Endothelial cell of umbilical vein (primary cell): ENCODE results near the gene CKB. TPM values are rescaled to one million over a fixed set of nuclear protein-coding genes. Genes with fewer than 3 reads are reported as not detected.

Source experiments
- BruUV-seq: library from RNA; stranded (reverse); fragments of 400-500 nt; replicated peaks from 2 replicates; lab custom pipeline; 2021; lab: Mats Ljungman, UMichigan
- CTCF ChIA-PET: fragments of 300-600, 350-600 bp; sonication (Branson Sonifier 250); formaldehyde crosslinking; loops from one replicate; lab custom pipeline; 2021; ENCODE audit warnings: antibody characterized with exemption, inconsistent platforms; lab: Charles Lee
- POLR2A ChIA-PET: fragments of 300-600, 350-600 bp; sonication (Branson Sonifier 250); formaldehyde crosslinking; loops from one replicate; lab custom pipeline; 2021; ENCODE audit warnings: antibody characterized with exemption, inconsistent platforms; lab: Charles Lee
- DNase-seq: peaks from one replicate; pipeline ENCODE4 v3.0.0-alpha.2; 2011; ENCODE audit warnings: low read depth, low spot score
- FAIRE-seq: peaks from 2 replicates; lab custom pipeline; 2011; peaks lifted over from hg19 to GRCh38; lab: Jason Lieb, UNC
- H2AFZ ChIP-seq: 2 replicates; pipeline ENCODE4 v1.6.0; 2012; ENCODE audit warnings: low read depth, low read length, control low read depth, inconsistent platforms
- H3K27ac ChIP-seq: 2 replicates; pipeline ENCODE4 v1.5.1; 2011; ENCODE audit warnings: low read depth, mild to moderate bottlenecking, control low read depth, low read length, moderate library complexity; ENCODE audit not compliant: insufficient read depth
- H3K27me3 ChIP-seq, 2 experiments: 2 replicates each; pipeline versions ENCODE4 v1.6.0 to v1.6.1; 2011; ENCODE audit warnings: low read length in 2 of 2, mixed read lengths in 1 of 2; ENCODE audit not compliant: control insufficient read depth in 2 of 2, insufficient read depth in 2 of 2
- H3K36me3 ChIP-seq, 2 experiments: 2 replicates in 1 of 2; 3 replicates in 1 of 2; pipeline ENCODE4 v1.5.1; 2011; ENCODE audit warnings: low read length in 2 of 2, mild to moderate bottlenecking in 1 of 2, moderate library complexity in 1 of 2; ENCODE audit not compliant: control insufficient read depth in 2 of 2, insufficient read depth in 2 of 2; ENCODE audit errors: extremely low read depth in 1 of 2
- H3K4me1 ChIP-seq: 3 replicates; pipeline ENCODE4 v1.5.1; 2011; ENCODE audit warnings: mild to moderate bottlenecking, low read length; ENCODE audit not compliant: control insufficient read depth, insufficient read depth; ENCODE audit errors: extremely low read depth
- H3K4me2 ChIP-seq: 2 replicates; pipeline ENCODE4 v1.6.1; 2011; ENCODE audit warnings: low read length, control low read depth, mixed read lengths; ENCODE audit not compliant: insufficient read depth
- H3K4me3 ChIP-seq, 3 experiments: fragments of 200-600 bp in 1 of 3; sonication (generic), shearing (Covaris generic) in 1 of 3; replicated peaks in 1 of 3; 2 replicates each; pipeline ENCODE4 v1.5.1; 2011 to 2016; ENCODE audit warnings: control low read depth in 3 of 3, low read length in 3 of 3, mild to moderate bottlenecking in 2 of 3, inconsistent platforms in 1 of 3, low read depth in 1 of 3, moderate library complexity in 1 of 3; ENCODE audit not compliant: insufficient read depth in 1 of 3
- H3K79me2 ChIP-seq: 2 replicates; pipeline ENCODE4 v1.6.0; 2012; ENCODE audit warnings: low read length, inconsistent platforms; ENCODE audit not compliant: control insufficient read depth, insufficient read depth
- H3K9ac ChIP-seq: replicated peaks from 2 replicates; pipeline ENCODE3; 2011; ENCODE audit warnings: low read length, control low read depth; ENCODE audit not compliant: insufficient read depth; ENCODE audit errors: extremely low read depth
- H3K9me1 ChIP-seq: replicated peaks from 3 replicates; pipeline ENCODE4 v1.6.0; 2011; ENCODE audit warnings: mild to moderate bottlenecking, low read length; ENCODE audit not compliant: control insufficient read depth, insufficient read depth; ENCODE audit errors: extremely low read depth
- H3K9me3 ChIP-seq: replicated peaks from 2 replicates; pipeline ENCODE4 v1.5.1; 2012; ENCODE audit warnings: low read length, inconsistent platforms; ENCODE audit not compliant: control insufficient read depth, insufficient read depth
- H4K20me1 ChIP-seq: replicated peaks from 2 replicates; pipeline ENCODE3; 2011; ENCODE audit warnings: mild to moderate bottlenecking, low read length; ENCODE audit not compliant: control insufficient read depth, insufficient read depth; ENCODE audit errors: extremely low read depth
- CTCF ChIP-seq, 2 donors: IDR thresholded peaks; 1 replicate in 1 of 2; 2 replicates in 1 of 2; pipeline ENCODE4 v1.5.1; 2011; ENCODE audit warnings: low read length in 2 of 2, mild to moderate bottlenecking in 2 of 2, moderate library complexity in 2 of 2, control low read depth in 1 of 2, inconsistent platforms in 1 of 2, low read depth in 1 of 2; ENCODE audit not compliant: insufficient read depth in 1 of 2; ENCODE audit errors: extremely low read depth in 1 of 2
- EZH2 ChIP-seq: IDR thresholded peaks from 2 replicates; pipeline ENCODE4 v1.6.1; 2012; ENCODE audit warnings: borderline replicate concordance, low read depth, mild to moderate bottlenecking, moderate library complexity, low read length, inconsistent platforms; ENCODE audit not compliant: severe bottlenecking
- FOS ChIP-seq: IDR thresholded peaks from 2 replicates; pipeline ENCODE4 v1.6.1; 2011; ENCODE audit warnings: mild to moderate bottlenecking, low read length, moderate library complexity, borderline replicate concordance; ENCODE audit not compliant: insufficient read depth
- GATA2 ChIP-seq: IDR thresholded peaks from 2 replicates; pipeline ENCODE4 v1.7.0; 2011; ENCODE audit warnings: low read depth, mild to moderate bottlenecking, moderate library complexity, mixed read lengths, low read length; ENCODE audit not compliant: insufficient read length, insufficient read depth
- JUN ChIP-seq: IDR thresholded peaks from 2 replicates; pipeline ENCODE4 v1.6.1; 2011; ENCODE audit warnings: borderline replicate concordance, low read depth; ENCODE audit not compliant: insufficient read length, insufficient read depth
- MAX ChIP-seq: IDR thresholded peaks from 2 replicates; pipeline ENCODE4 v1.6.1; 2011; ENCODE audit not compliant: insufficient read depth, insufficient read length
- MYC ChIP-seq: IDR thresholded peaks from one replicate; pipeline ENCODE4 v1.6.1; 2011; ENCODE audit warnings: mild to moderate bottlenecking, low read depth, low read length
- POLR2A ChIP-seq: IDR thresholded peaks from 2 replicates; pipeline ENCODE4 v1.6.1; 2012; ENCODE audit warnings: low read depth, mild to moderate bottlenecking, control low read depth, low read length
- POLR2AphosphoS5 ChIP-seq: IDR thresholded peaks from 2 replicates; pipeline ENCODE4 v1.6.1; 2012; ENCODE audit warnings: low read depth, mild to moderate bottlenecking, control low read depth, low read length, moderate library complexity; ENCODE audit not compliant: insufficient read depth
- dilution Hi-C: fragments of 300-500 bp; cut with MboI; formaldehyde crosslinking; loops from one replicate; pipeline ENCODE4 v1.15.0; 2019; ENCODE audit warnings: low sequenced_read_pairs; ENCODE audit not compliant: extremely low pct_ligation_motif_present
- intact Hi-C: fragments of 100-400 bp; cut with micrococcal nuclease; formaldehyde crosslinking; loops from one replicate; pipeline ENCODE4 v1.10.0; 2022
- polyA plus RNA-seq, 4 experiments: library from polyadenylated mRNA; depleted of rRNA in 3 of 4; stranded (reverse) in 3 of 4; unstranded in 1 of 4; fragments of >200 nt; gene quantifications; 2 replicates each; pipeline versions ENCODE4 v1.2.1 to v1.2.3, GENCODE V29; 2011 to 2012; ENCODE audit warnings: missing spikeins in 1 of 4
- total RNA-seq: library from RNA; stranded (reverse); gene quantifications from 2 replicates; pipeline ENCODE4 v1.2.3, GENCODE V29; 2021

CKB gene
- total and polyA plus RNA-seq, 2 donors (not counting 3 experiments of a cell fraction or from before 2014, with no cell fraction given), result 4.0 to 6.9 TPM

- TF ChIP-seq POLR2AphosphoS5 (no peak), MYC (no peak), EZH2 (no peak), GATA2 (no peak), JUN (no peak), MAX (no peak), POLR2A (no peak), CTCF (IDR thresholded peaks at IDR 0.05; ENCODE audit: extremely low read depth in 1 of 2, insufficient read depth in 1 of 2, low read depth in 1 of 2, low read length in 2 of 2) (no peak), FOS (no peak)
- no peak for FAIRE-seq
- Histone ChIP-seq H3K4me2 (no peak overlapping the region), H2AFZ (no peak overlapping the region), H3K9me3 (no peaks in the 10 kb centered on the region), H4K20me1 (no peaks in the 10 kb centered on the region), H3K27ac (no peak overlapping the region), H3K27me3 (no peaks in the 10 kb centered on the region), H3K9ac (no peak overlapping the region), H3K9me1 (no peaks in the 10 kb centered on the region), H3K36me3 (peaks cover 14 to 18% of the 10 kb centered on the region in 2 experiments), H3K79me2 (no peaks in the 10 kb centered on the region), H3K4me1 (no peaks in the 10 kb centered on the region), H3K4me3 (no peak overlapping the region)
- DNase-seq, result no peak
- ChIA-PET CTCF (interaction anchor here (0.7 kb wide), 1 partner anchor 34 kb away, joined by 3 read pairs; no protein-coding TSS in a partner anchor), POLR2A (no interaction called here)
- dilution Hi-C loops (no loop called here), intact Hi-C loops (no loop called here)
- no TSS peak for BruUV-seq
Measured at GRCh38 chr14:103489621-103490020, 33.0 kb downstream of the CKB start.
